Measurements from ENCODE around the gene LGALS9.
A peak's percentile ranks its signal among the peaks of the same experiment; 100 is the strongest.

Gene LGALS9

DNA sequence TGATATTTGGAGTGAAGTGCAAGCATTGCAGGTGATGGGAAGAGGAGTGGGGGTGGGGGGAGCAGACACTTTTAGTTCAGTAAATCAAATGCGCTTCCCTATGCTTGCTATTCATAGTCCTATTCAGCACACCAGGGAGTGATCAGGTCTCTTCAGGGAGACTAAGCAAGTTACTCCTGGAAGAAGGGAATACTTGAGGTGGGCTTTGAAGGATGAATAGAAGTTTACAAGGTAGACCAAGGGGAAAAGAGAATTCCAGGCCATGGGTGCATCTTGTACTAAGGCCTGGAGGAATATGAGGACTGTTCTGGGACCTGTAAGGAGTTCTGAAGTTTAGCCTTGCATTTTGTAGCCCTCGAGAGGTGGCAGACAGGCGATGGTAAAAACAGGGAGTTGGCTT lies 40.1 kb upstream of the LGALS9 start:
- TF ChIP-seq, protein P1, sequence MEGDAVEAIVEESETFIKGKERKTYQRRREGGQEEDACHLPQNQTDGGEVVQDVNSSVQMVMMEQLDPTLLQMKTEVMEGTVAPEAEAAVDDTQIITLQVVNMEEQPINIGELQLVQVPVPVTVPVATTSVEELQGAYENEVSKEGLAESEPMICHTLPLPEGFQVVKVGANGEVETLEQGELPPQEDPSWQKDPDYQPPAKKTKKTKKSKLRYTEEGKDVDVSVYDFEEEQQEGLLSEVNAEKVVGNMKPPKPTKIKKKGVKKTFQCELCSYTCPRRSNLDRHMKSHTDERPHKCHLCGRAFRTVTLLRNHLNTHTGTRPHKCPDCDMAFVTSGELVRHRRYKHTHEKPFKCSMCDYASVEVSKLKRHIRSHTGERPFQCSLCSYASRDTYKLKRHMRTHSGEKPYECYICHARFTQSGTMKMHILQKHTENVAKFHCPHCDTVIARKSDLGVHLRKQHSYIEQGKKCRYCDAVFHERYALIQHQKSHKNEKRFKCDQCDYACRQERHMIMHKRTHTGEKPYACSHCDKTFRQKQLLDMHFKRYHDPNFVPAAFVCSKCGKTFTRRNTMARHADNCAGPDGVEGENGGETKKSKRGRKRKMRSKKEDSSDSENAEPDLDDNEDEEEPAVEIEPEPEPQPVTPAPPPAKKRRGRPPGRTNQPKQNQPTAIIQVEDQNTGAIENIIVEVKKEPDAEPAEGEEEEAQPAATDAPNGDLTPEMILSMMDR (IDR thresholded peaks at IDR 0.05; ENCODE audit: low read depth, low read length) = no peak
- DNase-seq (ENCODE audit: low read depth in 2 of 2) = no peak
- H3K4me3 ChIP-seq (replicated peaks in 1 of 2; ENCODE audit: low read depth in 2 of 2, low read length in 2 of 2) = no peak overlapping the region

DNA sequence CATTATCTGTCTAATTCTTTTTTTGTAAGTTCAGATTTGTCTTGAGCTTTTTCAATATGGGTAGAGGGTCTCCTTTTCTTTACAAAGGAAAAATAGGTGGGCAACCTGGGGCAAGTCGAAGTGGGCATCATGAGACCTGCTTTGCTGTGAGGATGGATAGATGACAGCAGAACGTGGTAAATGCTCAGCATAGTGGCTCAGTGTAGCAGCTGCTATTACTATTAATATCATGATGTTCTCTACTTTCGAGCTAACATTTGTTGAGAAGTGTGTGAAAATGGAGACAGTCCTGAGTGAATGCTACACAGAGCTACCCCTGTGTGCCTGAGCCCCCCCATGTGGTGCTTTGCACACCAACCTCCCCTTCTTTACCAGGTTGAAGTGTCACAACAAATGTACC lies 39.0 kb upstream of the LGALS9 start:
- no peak for DNase-seq (ENCODE audit: low read depth in 2 of 2)
- H3K4me3 ChIP-seq (replicated peaks in 1 of 2; ENCODE audit: low read depth in 2 of 2, low read length in 2 of 2) = no peak overlapping the region
- TF ChIP-seq, protein P1 (IDR thresholded peaks at IDR 0.05; ENCODE audit: low read depth, low read length) = no peak

- no peak overlapping the region for H3K4me3 ChIP-seq (replicated peaks in 1 of 2; ENCODE audit: low read depth in 2 of 2, low read length in 2 of 2)
- DNase-seq (ENCODE audit: low read depth in 2 of 2) = no peak
- TF ChIP-seq, protein P1 (IDR thresholded peaks at IDR 0.05; ENCODE audit: low read depth, low read length) = no peak
Observed at GRCh38 chr17:27593232-27593856, 37.6 kb upstream of the LGALS9 start.

DNA sequence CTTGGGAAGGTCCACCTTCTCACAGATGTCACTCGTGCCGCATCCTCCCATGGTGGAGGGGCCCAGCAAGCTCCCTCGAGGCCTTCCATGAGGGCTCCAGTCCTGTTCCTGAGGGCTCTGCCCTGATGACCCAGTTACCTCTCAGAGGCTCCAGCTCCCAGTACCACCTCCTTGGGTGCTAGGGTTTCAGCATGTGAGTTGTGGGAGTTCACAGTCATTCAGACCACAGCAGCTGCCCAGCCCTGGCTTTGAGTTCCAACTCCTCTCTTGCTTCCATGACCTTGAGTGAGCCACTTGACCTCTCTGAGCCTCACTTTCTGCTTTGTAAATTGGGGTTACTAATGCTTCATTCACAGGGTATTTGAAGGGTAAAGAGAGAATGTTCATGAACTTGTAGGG lies 37.1 kb upstream of the LGALS9 start:
- no peak overlapping the region for H3K4me3 ChIP-seq (replicated peaks in 1 of 2; ENCODE audit: low read depth in 2 of 2, low read length in 2 of 2)
- TF ChIP-seq, protein P1 (IDR thresholded peaks at IDR 0.05; ENCODE audit: low read depth, low read length) = no peak

GRCh38 chr17:27595208-27595607 lies 35.8 kb upstream of the LGALS9 start:
- TF ChIP-seq, protein P1 (IDR thresholded peaks at IDR 0.05; ENCODE audit: low read depth, low read length) = no peak
- no peak overlapping the region for H3K4me3 ChIP-seq (replicated peaks in 1 of 2; ENCODE audit: low read depth in 2 of 2, low read length in 2 of 2)
- DNase-seq (ENCODE audit: low read depth in 2 of 2) = no peak

More for the DNA sequence above, 37.1 kb upstream of the LGALS9 start:
- no peak for DNase-seq (ENCODE audit: low read depth in 2 of 2)

DNA sequence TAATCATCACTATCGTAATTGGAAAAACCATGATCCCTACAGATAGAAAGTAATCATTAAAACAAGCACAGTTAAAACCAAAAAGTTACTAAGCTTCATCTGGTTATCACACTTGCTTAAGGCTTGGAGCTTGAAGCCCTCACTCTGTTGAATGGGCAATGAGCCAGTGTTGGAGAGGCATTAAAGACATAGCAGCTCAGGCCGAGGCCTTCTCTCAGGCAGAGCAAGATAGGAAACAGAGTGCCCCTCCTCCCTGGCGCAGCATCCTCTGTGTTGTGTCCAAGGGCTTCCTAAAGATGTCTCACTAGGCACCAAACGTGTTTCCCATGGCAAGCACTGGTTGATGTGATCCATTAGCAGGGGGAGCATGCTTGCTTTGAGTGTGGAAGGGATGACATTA lies 34.9 kb upstream of the LGALS9 start:
- DNase-seq (ENCODE audit: low read depth in 2 of 2) = peak in 1 of 2 donors; percentile 79
- TF ChIP-seq, protein P1 (IDR thresholded peaks at IDR 0.05; ENCODE audit: low read depth, low read length) = no peak
- no peak overlapping the region for H3K4me3 ChIP-seq (replicated peaks in 1 of 2; ENCODE audit: low read depth in 2 of 2, low read length in 2 of 2)
